Keratinocyte (primary cell): ENCODE results near the gene ADARB2. TPM values are rescaled to one million over a fixed set of nuclear protein-coding genes. Genes with fewer than 3 reads are reported as not detected.

ENCODE experiments used
- DNase-seq: peaks from one replicate; pipeline ENCODE4 v3.0.0-alpha.2; 2011; ENCODE audit warnings: low read depth, missing footprints, low spot score
- FAIRE-seq: peaks from 2 replicates; lab custom pipeline; 2011; peaks lifted over from hg19 to GRCh38; lab: Jason Lieb, UNC
- H2AFZ ChIP-seq: 2 replicates; pipeline ENCODE4 v1.6.0; 2012; ENCODE audit warnings: low read length, control low read depth, inconsistent platforms; ENCODE audit not compliant: control insufficient read depth
- H3K27ac ChIP-seq: 2 replicates; pipeline ENCODE4 v1.5.1; 2011; ENCODE audit warnings: low read length; ENCODE audit not compliant: control insufficient read depth, insufficient read depth
- H3K27me3 ChIP-seq: 3 replicates; pipeline ENCODE4 v1.6.0; 2011; ENCODE audit warnings: low read length; ENCODE audit not compliant: control insufficient read depth, insufficient read depth; ENCODE audit errors: extremely low read depth
- H3K36me3 ChIP-seq, 2 experiments: 2 replicates in 1 of 2; 3 replicates in 1 of 2; pipeline ENCODE4 v1.5.1; 2011; ENCODE audit warnings: low read length in 2 of 2, mild to moderate bottlenecking in 1 of 2; ENCODE audit not compliant: control insufficient read depth in 2 of 2, insufficient read depth in 2 of 2; ENCODE audit errors: extremely low read depth in 1 of 2
- H3K4me1 ChIP-seq: 3 replicates; pipeline ENCODE4 v1.5.1; 2011; ENCODE audit warnings: low read length; ENCODE audit not compliant: control insufficient read depth, insufficient read depth; ENCODE audit errors: extremely low read depth
- H3K4me2 ChIP-seq: 3 replicates; pipeline ENCODE4 v1.6.0; 2011; ENCODE audit warnings: low read depth, low read length; ENCODE audit not compliant: control insufficient read depth, insufficient read depth; ENCODE audit errors: extremely low read depth
- H3K4me3 ChIP-seq, 3 experiments: fragments of 200-600 bp in 1 of 3; sonication (generic) in 1 of 3; 2 replicates in 2 of 3; 3 replicates in 1 of 3; pipeline ENCODE4 v1.5.1; 2011 to 2016; ENCODE audit warnings: low read length in 3 of 3, mild to moderate bottlenecking in 3 of 3, control low read depth in 2 of 3, inconsistent platforms in 1 of 3, low read depth in 1 of 3, mixed read lengths in 1 of 3, mixed run types in 1 of 3, moderate library complexity in 1 of 3; ENCODE audit not compliant: control insufficient read depth in 2 of 3, insufficient read depth in 2 of 3; ENCODE audit errors: extremely low read depth in 1 of 3
- H3K79me2 ChIP-seq: 2 replicates; pipeline ENCODE4 v1.6.0; 2012; ENCODE audit warnings: low read length; ENCODE audit not compliant: control insufficient read depth, insufficient read depth
- H3K9ac ChIP-seq: 3 replicates; pipeline ENCODE4 v1.6.0; 2011; ENCODE audit warnings: low read length; ENCODE audit not compliant: control insufficient read depth, insufficient read depth; ENCODE audit errors: extremely low read depth
- H3K9me1 ChIP-seq: 3 replicates; pipeline ENCODE4 v1.6.0; 2011; ENCODE audit warnings: low read length; ENCODE audit not compliant: control insufficient read depth, insufficient read depth; ENCODE audit errors: extremely low read depth
- H3K9me3 ChIP-seq: 2 replicates; pipeline ENCODE4 v1.5.1; 2012; ENCODE audit warnings: low read depth, low read length; ENCODE audit not compliant: control insufficient read depth
- H4K20me1 ChIP-seq: 3 replicates; pipeline ENCODE4 v1.6.0; 2011; ENCODE audit warnings: low read length; ENCODE audit not compliant: control insufficient read depth, insufficient read depth; ENCODE audit errors: extremely low read depth
- EZH2 ChIP-seq: IDR thresholded peaks from one replicate; pipeline ENCODE4 v1.6.1; 2012; ENCODE audit warnings: inconsistent platforms, mild to moderate bottlenecking, low read length, moderate library complexity
- dilution Hi-C: fragments of 300-500 bp; cut with MboI; formaldehyde crosslinking; loops from one replicate; pipeline ENCODE4 v1.7.0; 2020; ENCODE audit warnings: low sequenced_read_pairs; ENCODE audit not compliant: extremely low pct_ligation_motif_present
- polyA plus RNA-seq, 5 experiments: library from polyadenylated mRNA; depleted of rRNA in 3 of 5; stranded (reverse) in 3 of 5; stranded (forward) in 1 of 5; unstranded in 1 of 5; fragments of >200 nt; gene quantifications; 1 replicate in 1 of 5; 2 replicates in 3 of 5; 3 replicates in 1 of 5; pipeline versions ENCODE4 v1.2.1 to v1.2.3, GENCODE V29; 2011 to 2012; ENCODE audit warnings: missing spikeins in 2 of 5, low read depth in 1 of 5, low replicate concordance in 1 of 5
- TF ChIP-seq, protein P1 (sequence below), 3 experiments: IDR thresholded peaks in 1 of 3; conservative IDR thresholded peaks in 1 of 3; optimal IDR thresholded peaks in 1 of 3; 2 replicates in 2 of 3; 3 replicates in 1 of 3; pipeline versions ENCODE3 to v1.5.1; 2011; ENCODE audit warnings: low read length in 3 of 3, mild to moderate bottlenecking in 3 of 3, moderate library complexity in 2 of 3, control low read depth in 1 of 3, inconsistent platforms in 1 of 3; ENCODE audit not compliant: insufficient read depth in 2 of 3; ENCODE audit errors: extremely low read depth in 1 of 3

The ADARB2 gene
- polyA plus RNA-seq, 1 donor (not counting 4 experiments of a cell fraction or from before 2014, with no cell fraction given) = not detected

DNA sequence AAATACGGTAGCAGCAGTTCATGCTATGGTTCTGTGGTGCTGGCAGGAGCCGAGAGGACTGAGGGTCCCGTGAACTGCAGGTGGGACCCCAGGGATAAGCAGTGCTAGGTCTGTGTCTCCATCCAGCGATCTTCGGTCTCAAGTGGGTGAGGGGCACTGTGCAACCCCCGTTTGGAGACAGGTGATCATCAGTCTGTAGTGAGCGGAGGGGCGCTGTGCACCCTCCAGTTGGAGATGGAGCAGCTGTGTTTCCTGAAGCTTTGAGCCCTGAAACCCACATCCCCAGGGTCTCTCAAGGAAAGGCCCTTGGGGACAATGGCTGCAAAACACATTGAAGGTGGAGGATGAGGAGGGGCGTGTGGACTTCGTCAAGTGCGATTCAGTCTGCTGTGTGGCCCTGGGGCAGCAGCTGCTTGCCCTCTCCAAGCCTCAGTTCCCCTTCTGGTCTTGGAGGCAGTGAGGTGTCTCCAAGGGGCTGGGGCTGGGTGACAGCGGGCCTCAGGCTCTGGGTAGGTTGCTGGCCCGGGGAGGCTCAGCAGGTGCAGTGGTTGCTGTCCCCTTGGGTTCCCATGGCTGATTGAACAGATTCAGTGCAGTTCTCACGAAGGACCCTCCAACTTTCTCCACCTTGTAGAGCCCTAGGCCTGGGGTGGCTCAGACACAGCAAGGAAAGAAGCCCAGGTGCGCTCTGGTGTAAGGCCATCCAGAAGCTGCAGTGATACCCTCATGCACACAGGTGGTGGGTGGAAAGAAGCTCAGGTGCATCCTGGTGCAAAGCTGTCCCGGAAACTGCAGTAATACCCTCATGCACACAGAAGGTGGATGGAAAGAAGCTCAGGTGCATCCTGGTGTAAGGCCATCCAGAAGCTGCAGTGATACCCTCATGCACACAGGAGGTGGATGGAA lies 160.6 kb downstream of the ADARB2 start:
- Histone ChIP-seq H3K27me3 (no peaks in the 10 kb centered on the region), H3K9me3 (peaks cover 9% of the 10 kb centered on the region), H3K4me3 (no peak overlapping the region), H3K9me1 (no peaks in the 10 kb centered on the region), H4K20me1 (no peaks in the 10 kb centered on the region), H3K4me1 (no peaks in the 10 kb centered on the region), H3K27ac (no peak overlapping the region), H2AFZ (no peak overlapping the region), H3K4me2 (no peak overlapping the region), H3K9ac (no peak overlapping the region), H3K36me3 (no peaks in the 10 kb centered on the region), H3K79me2 (no peaks in the 10 kb centered on the region)
- no peak for FAIRE-seq
- no peak for DNase-seq
- dilution Hi-C loops = no loop called here
- TF ChIP-seq EZH2 = no peak
- TF ChIP-seq, protein P1, sequence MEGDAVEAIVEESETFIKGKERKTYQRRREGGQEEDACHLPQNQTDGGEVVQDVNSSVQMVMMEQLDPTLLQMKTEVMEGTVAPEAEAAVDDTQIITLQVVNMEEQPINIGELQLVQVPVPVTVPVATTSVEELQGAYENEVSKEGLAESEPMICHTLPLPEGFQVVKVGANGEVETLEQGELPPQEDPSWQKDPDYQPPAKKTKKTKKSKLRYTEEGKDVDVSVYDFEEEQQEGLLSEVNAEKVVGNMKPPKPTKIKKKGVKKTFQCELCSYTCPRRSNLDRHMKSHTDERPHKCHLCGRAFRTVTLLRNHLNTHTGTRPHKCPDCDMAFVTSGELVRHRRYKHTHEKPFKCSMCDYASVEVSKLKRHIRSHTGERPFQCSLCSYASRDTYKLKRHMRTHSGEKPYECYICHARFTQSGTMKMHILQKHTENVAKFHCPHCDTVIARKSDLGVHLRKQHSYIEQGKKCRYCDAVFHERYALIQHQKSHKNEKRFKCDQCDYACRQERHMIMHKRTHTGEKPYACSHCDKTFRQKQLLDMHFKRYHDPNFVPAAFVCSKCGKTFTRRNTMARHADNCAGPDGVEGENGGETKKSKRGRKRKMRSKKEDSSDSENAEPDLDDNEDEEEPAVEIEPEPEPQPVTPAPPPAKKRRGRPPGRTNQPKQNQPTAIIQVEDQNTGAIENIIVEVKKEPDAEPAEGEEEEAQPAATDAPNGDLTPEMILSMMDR (optimal IDR thresholded peaks at IDR 0.05 in 1 of 3, IDR thresholded peaks at IDR 0.05 in 1 of 3, conservative IDR thresholded peaks at IDR 0.05 in 1 of 3; ENCODE audit: extremely low read depth in 1 of 3, insufficient read depth in 2 of 3, low read length in 3 of 3) = no peak

DNA sequence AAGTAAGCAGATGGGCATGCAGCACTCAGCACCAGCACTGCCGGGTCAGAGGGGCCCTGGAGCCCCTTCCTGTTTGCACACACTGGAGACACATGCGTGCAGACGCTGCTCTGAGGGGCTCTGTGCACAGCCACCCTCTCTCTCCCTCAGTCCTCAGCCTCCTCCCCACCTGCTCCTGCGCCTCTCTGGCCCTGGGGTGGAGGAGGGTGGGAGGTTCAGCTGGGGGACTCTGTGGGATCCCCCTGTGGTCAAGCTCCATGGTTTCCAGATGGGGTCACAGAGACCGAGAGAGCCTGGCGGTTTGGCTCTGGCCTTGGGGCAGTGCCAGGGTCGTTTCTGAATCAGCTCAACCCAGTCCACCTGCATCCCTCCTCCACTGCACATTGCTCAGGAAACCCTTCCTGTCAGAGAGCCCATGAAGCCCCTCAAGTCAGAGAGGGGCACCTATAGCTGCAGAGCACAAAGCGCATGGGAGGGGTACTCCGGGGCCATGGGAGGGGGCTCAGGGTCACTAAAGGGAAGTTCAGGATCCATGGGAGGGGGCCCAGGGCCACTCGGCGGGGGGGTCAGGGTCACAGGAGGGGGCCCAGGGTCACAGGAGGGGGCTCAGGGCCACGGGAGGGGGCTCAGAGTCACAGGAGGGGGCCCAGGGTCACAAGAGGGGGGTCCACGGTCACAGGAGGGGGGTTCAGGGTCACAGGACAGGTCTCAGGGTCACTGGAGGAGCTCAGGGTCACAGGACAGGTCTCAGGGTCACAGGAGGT lies 161.7 kb downstream of the ADARB2 start:
- dilution Hi-C loops = no loop called here
- Histone ChIP-seq H3K36me3 (no peaks in the 10 kb centered on the region), H3K4me2 (no peak overlapping the region), H4K20me1 (no peaks in the 10 kb centered on the region), H3K79me2 (no peaks in the 10 kb centered on the region), H3K4me1 (no peaks in the 10 kb centered on the region), H3K27ac (no peak overlapping the region), H3K9ac (no peak overlapping the region), H3K9me3 (peaks cover 11% of the 10 kb centered on the region), H3K9me1 (no peaks in the 10 kb centered on the region), H3K4me3 (no peak overlapping the region), H2AFZ (no peak overlapping the region), H3K27me3 (no peaks in the 10 kb centered on the region)
- FAIRE-seq (no peak), DNase-seq (no peak)
- TF ChIP-seq EZH2 = no peak
- TF ChIP-seq, protein P1 (optimal IDR thresholded peaks at IDR 0.05 in 1 of 3, IDR thresholded peaks at IDR 0.05 in 1 of 3, conservative IDR thresholded peaks at IDR 0.05 in 1 of 3; ENCODE audit: extremely low read depth in 1 of 3, insufficient read depth in 2 of 3, low read length in 3 of 3) = no peak
